ENCODE data around the gene ADAMTS9. TPM values are rescaled to one million over a fixed set of nuclear protein-coding genes. Genes with fewer than 3 reads are reported as not detected.

Gene ADAMTS9
- total RNA-seq, 1 donor from 2014 or later: 261 TPM

GRCh38 chr3:64561868-64562267 lies 125.9 kb downstream of the ADAMTS9 start:
- DNase-seq (ENCODE audit: low spot score): no peak
- Mint-ChIP-seq H3K4me1 (ENCODE audit: unreplicated experiment) (peaks cover 4% of the 10 kb centered on the region), H3K9me3 (ENCODE audit: unreplicated experiment) (no peaks in the 10 kb centered on the region), H3K27me3 (ENCODE audit: unreplicated experiment) (peaks cover 2% of the 10 kb centered on the region), H3K4me3 (ENCODE audit: unreplicated experiment) (no peak overlapping the region), H3K36me3 (ENCODE audit: low read depth, unreplicated experiment) (peaks cover 60% of the 10 kb centered on the region), H3K27ac (ENCODE audit: unreplicated experiment) (no peak overlapping the region)
- no peak for TF ChIP-seq CTCF (IDR thresholded peaks at IDR 0.05; ENCODE audit: unreplicated experiment)

- no peak for TF ChIP-seq CTCF (IDR thresholded peaks at IDR 0.05; ENCODE audit: unreplicated experiment)
- Mint-ChIP-seq H3K9me3 (ENCODE audit: unreplicated experiment) (no peaks in the 10 kb centered on the region), H3K36me3 (ENCODE audit: low read depth, unreplicated experiment) (peaks cover 65% of the 10 kb centered on the region), H3K4me1 (ENCODE audit: unreplicated experiment) (peaks cover 4% of the 10 kb centered on the region), H3K27me3 (ENCODE audit: unreplicated experiment) (no peaks in the 10 kb centered on the region), H3K27ac (ENCODE audit: unreplicated experiment) (no peak overlapping the region), H3K4me3 (ENCODE audit: unreplicated experiment) (peak overlapping the region; percentile 51)
- no peak for DNase-seq (ENCODE audit: low spot score)
Observed at GRCh38 chr3:64561325-64561843, 126.4 kb downstream of the ADAMTS9 start.

GRCh38 chr3:64560791-64561190 lies 127.0 kb downstream of the ADAMTS9 start:
- no peaks in the 10 kb centered on the region for H3K27me3 Mint-ChIP-seq (ENCODE audit: unreplicated experiment)
- no peak overlapping the region for H3K4me3 Mint-ChIP-seq (ENCODE audit: unreplicated experiment)
- TF ChIP-seq CTCF (IDR thresholded peaks at IDR 0.05; ENCODE audit: unreplicated experiment): no peak
- H3K36me3 Mint-ChIP-seq (ENCODE audit: low read depth, unreplicated experiment): peaks cover 68% of the 10 kb centered on the region
- H3K9me3 Mint-ChIP-seq (ENCODE audit: unreplicated experiment): no peaks in the 10 kb centered on the region
- no peak overlapping the region for H3K27ac Mint-ChIP-seq (ENCODE audit: unreplicated experiment)
- DNase-seq (ENCODE audit: low spot score): no peak
- H3K4me1 Mint-ChIP-seq (ENCODE audit: unreplicated experiment): peaks cover 4% of the 10 kb centered on the region

- Mint-ChIP-seq H3K4me3 (ENCODE audit: unreplicated experiment) (peak overlapping the region; percentile 82), H3K27ac (ENCODE audit: unreplicated experiment) (peak overlapping the region; percentile 61), H3K27me3 (ENCODE audit: unreplicated experiment) (no peaks in the 10 kb centered on the region), H3K36me3 (ENCODE audit: low read depth, unreplicated experiment) (peaks cover 76% of the 10 kb centered on the region), H3K4me1 (ENCODE audit: unreplicated experiment) (peaks cover 7% of the 10 kb centered on the region), H3K9me3 (ENCODE audit: unreplicated experiment) (no peaks in the 10 kb centered on the region)
- DNase-seq (ENCODE audit: low spot score): no peak
- no peak for TF ChIP-seq CTCF (IDR thresholded peaks at IDR 0.05; ENCODE audit: unreplicated experiment)
Observed at GRCh38 chr3:64559588-64559987, 128.2 kb downstream of the ADAMTS9 start.

DNA sequence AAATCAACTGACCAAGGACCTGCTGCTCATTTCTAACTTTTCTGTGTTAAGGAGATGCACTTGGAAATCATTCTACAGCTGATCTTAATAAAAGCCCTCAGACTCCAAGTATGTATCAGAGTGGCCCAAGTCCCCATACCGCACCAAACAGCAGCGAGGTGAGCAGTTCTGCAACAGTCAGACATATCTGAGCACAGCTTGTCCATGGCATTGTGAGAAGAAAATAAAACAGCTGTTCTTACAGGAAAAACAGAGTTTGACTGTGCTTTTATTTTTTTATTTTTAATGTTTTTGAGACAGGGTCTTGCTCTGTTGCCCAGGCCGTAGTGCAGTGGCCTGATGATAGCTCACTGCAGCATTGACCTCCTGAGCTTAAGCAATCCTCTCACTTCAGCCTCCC lies 131.8 kb downstream of the ADAMTS9 start:
- H3K27ac Mint-ChIP-seq (ENCODE audit: unreplicated experiment): no peak overlapping the region

More for the DNA sequence above, 131.8 kb downstream of the ADAMTS9 start:
- no peaks in the 10 kb centered on the region for H3K9me3 Mint-ChIP-seq (ENCODE audit: unreplicated experiment)
- no peak overlapping the region for H3K4me3 Mint-ChIP-seq (ENCODE audit: unreplicated experiment)
- peaks cover 1% of the 10 kb centered on the region for H3K27me3 Mint-ChIP-seq (ENCODE audit: unreplicated experiment)
- no peak for TF ChIP-seq CTCF (IDR thresholded peaks at IDR 0.05; ENCODE audit: unreplicated experiment)
- peaks cover 7% of the 10 kb centered on the region for H3K4me1 Mint-ChIP-seq (ENCODE audit: unreplicated experiment)
- DNase-seq (ENCODE audit: low spot score): no peak
- H3K36me3 Mint-ChIP-seq (ENCODE audit: low read depth, unreplicated experiment): peaks cover 82% of the 10 kb centered on the region

Data from endothelial cell (in vitro differentiated cells).